ENCODE data around the gene OAT.

OAT gene

DNA sequence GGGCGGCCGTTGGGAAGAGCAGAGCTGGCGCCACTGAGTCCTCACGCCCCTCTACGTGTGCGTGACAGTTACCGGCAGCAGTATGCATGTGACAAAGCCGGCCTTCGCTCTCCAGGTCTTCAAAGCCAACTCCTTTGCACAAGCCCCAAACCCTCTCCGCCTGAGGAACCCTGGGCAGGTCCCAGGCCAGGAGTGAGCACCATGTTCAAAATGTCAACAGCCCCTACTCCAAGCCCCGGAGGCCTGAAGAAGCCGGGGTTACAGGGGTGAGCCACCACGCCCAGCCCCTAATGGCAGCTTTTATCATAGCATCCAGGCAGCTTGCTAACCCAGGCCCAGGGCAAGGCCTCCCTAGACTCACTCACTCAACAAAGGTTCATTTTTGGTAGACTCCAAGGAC, 70.8 kb downstream of the OAT start:
- H3K9ac ChIP-seq (ENCODE audit: low read length) = no peak overlapping the region
- no peaks in the 10 kb centered on the region for H3K36me3 ChIP-seq (replicated peaks; ENCODE audit: insufficient read depth, low read length)
- no peaks in the 10 kb centered on the region for H3K9me2 ChIP-seq (replicated peaks; ENCODE audit: insufficient read depth, low read length)
- no peak overlapping the region for H3K4me2 ChIP-seq (ENCODE audit: low read depth, low read length)
- H2AFZ ChIP-seq (ENCODE audit: low read length) = no peak overlapping the region
- no peaks in the 10 kb centered on the region for H3K9me3 ChIP-seq (replicated peaks; ENCODE audit: insufficient read depth, low read length)
- no peak for DNase-seq
- H4K20me1 ChIP-seq (ENCODE audit: insufficient read depth, low read length) = no peaks in the 10 kb centered on the region
- H3K27ac ChIP-seq (ENCODE audit: low read length) = no peak overlapping the region
- no peaks in the 10 kb centered on the region for H3K27me3 ChIP-seq (replicated peaks; ENCODE audit: insufficient read depth, low read length)
- H3K4me3 ChIP-seq (ENCODE audit: low read length) = no peak overlapping the region
- TF ChIP-seq EZH2 (optimal IDR thresholded peaks at IDR 0.05; ENCODE audit: low read depth, low read length) = no peak
- no peak for TF ChIP-seq EZH2phosphoT487 (IDR thresholded peaks at IDR 0.05; ENCODE audit: low read length)
- TF ChIP-seq, protein P1, sequence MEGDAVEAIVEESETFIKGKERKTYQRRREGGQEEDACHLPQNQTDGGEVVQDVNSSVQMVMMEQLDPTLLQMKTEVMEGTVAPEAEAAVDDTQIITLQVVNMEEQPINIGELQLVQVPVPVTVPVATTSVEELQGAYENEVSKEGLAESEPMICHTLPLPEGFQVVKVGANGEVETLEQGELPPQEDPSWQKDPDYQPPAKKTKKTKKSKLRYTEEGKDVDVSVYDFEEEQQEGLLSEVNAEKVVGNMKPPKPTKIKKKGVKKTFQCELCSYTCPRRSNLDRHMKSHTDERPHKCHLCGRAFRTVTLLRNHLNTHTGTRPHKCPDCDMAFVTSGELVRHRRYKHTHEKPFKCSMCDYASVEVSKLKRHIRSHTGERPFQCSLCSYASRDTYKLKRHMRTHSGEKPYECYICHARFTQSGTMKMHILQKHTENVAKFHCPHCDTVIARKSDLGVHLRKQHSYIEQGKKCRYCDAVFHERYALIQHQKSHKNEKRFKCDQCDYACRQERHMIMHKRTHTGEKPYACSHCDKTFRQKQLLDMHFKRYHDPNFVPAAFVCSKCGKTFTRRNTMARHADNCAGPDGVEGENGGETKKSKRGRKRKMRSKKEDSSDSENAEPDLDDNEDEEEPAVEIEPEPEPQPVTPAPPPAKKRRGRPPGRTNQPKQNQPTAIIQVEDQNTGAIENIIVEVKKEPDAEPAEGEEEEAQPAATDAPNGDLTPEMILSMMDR (IDR thresholded peaks at IDR 0.05; ENCODE audit: low read length) = no peak
- H3K4me1 ChIP-seq (ENCODE audit: low read length) = no peaks in the 10 kb centered on the region
- H3K79me2 ChIP-seq (ENCODE audit: low read length) = no peaks in the 10 kb centered on the region
- H3F3A ChIP-seq (ENCODE audit: insufficient read depth, low read length) = no peaks in the 10 kb centered on the region

All from MM.1S (cell line).